ENCODE measurements around the gene ELMO2.
A peak's percentile ranks its signal among the peaks of the same experiment; 100 is the strongest.

ELMO2 gene

GRCh38 chr20:46346770-46347169 lies 59.6 kb downstream of the ELMO2 start:
- Histone ChIP-seq H3K27me3 (ENCODE audit: insufficient read depth, poor library complexity, severe bottlenecking) (peaks cover 6% of the 10 kb centered on the region), H3K27ac (replicated peaks) (no peak overlapping the region), H3K4me3 (replicated peaks; ENCODE audit: insufficient read depth, low read length) (no peak overlapping the region)
- no peak for TF ChIP-seq SPI1 (IDR thresholded peaks at IDR 0.05; ENCODE audit: borderline replicate concordance, low read depth)
- TF ChIP-seq REST (IDR thresholded peaks at IDR 0.05; ENCODE audit: insufficient replicate concordance, low read depth): no peak
- TF ChIP-seq CTCF (IDR thresholded peaks at IDR 0.05; ENCODE audit: insufficient read depth, low read length): no peak
- TF ChIP-seq POLR2AphosphoS5 (IDR thresholded peaks at IDR 0.05; ENCODE audit: low read depth): no peak
- TF ChIP-seq GABPA (IDR thresholded peaks at IDR 0.05; ENCODE audit: low read depth): no peak
- no peak for DNase-seq (ENCODE audit: low read depth in 1 of 2, low spot score in 1 of 2)

GRCh38 chr20:46344488-46345162 lies 61.8 kb downstream of the ELMO2 start:
- Histone ChIP-seq H3K27me3 (ENCODE audit: insufficient read depth, poor library complexity, severe bottlenecking) (peaks cover 16% of the 10 kb centered on the region), H3K27ac (replicated peaks) (no peak overlapping the region), H3K4me3 (replicated peaks; ENCODE audit: insufficient read depth, low read length) (no peak overlapping the region)
- TF ChIP-seq POLR2AphosphoS5 (IDR thresholded peaks at IDR 0.05; ENCODE audit: low read depth) (0 out of 2 replicates have a peak, but pooled peaks have one; percentile 10), SPI1 (IDR thresholded peaks at IDR 0.05; ENCODE audit: borderline replicate concordance, low read depth) (no peak)
- DNase-seq (ENCODE audit: low read depth in 1 of 2, low spot score in 1 of 2): no peak

GRCh38 chr20:46343975-46344357 lies 62.4 kb downstream of the ELMO2 start:
- DNase-seq (ENCODE audit: low read depth in 1 of 2, low spot score in 1 of 2): no peak
- H3K27ac ChIP-seq (replicated peaks): no peak overlapping the region
- H3K27me3 ChIP-seq (ENCODE audit: insufficient read depth, poor library complexity, severe bottlenecking): peaks cover 19% of the 10 kb centered on the region
- TF ChIP-seq CTCF (IDR thresholded peaks at IDR 0.05; ENCODE audit: insufficient read depth, low read length): no peak
- TF ChIP-seq SPI1 (IDR thresholded peaks at IDR 0.05; ENCODE audit: borderline replicate concordance, low read depth): no peak
- TF ChIP-seq GABPA (IDR thresholded peaks at IDR 0.05; ENCODE audit: low read depth): no peak
- no peak for TF ChIP-seq POLR2AphosphoS5 (IDR thresholded peaks at IDR 0.05; ENCODE audit: low read depth)
- no peak for TF ChIP-seq REST (IDR thresholded peaks at IDR 0.05; ENCODE audit: insufficient replicate concordance, low read depth)
- no peak overlapping the region for H3K4me3 ChIP-seq (replicated peaks; ENCODE audit: insufficient read depth, low read length)

GRCh38 chr20:46343348-46343974 lies 63.0 kb downstream of the ELMO2 start:
- H3K4me3 ChIP-seq (replicated peaks; ENCODE audit: insufficient read depth, low read length): no peak overlapping the region; the same call in 1 of the 2 replicates
- peaks cover 21% of the 10 kb centered on the region for H3K27me3 ChIP-seq (ENCODE audit: insufficient read depth, poor library complexity, severe bottlenecking)

More at GRCh38 chr20:46343348-46343974, 63.0 kb downstream of the ELMO2 start:
- TF ChIP-seq CTCF (IDR thresholded peaks at IDR 0.05; ENCODE audit: insufficient read depth, low read length): no peak
- TF ChIP-seq SPI1 (IDR thresholded peaks at IDR 0.05; ENCODE audit: borderline replicate concordance, low read depth): no peak; the same call in 1 of the 2 replicates
- no peak for TF ChIP-seq POLR2AphosphoS5 (IDR thresholded peaks at IDR 0.05; ENCODE audit: low read depth)
- TF ChIP-seq REST (IDR thresholded peaks at IDR 0.05; ENCODE audit: insufficient replicate concordance, low read depth): no peak
- TF ChIP-seq GABPA (IDR thresholded peaks at IDR 0.05; ENCODE audit: low read depth): no peak
- no peak for DNase-seq (ENCODE audit: low read depth in 1 of 2, low spot score in 1 of 2)
- no peak overlapping the region for H3K27ac ChIP-seq (replicated peaks)
